NCI-H1930 (cell line): ENCODE measurements around the gene TLX1.

Source experiments
- DNase-seq, 2 experiments: peaks; one replicate each; lab custom pipeline; 2025; lab: John Stamatoyannopoulos, UW

The TLX1 gene

GRCh38 chr10:101130984-101131961, at the start of gene TLX1:
TSS of gene TLX1 (plus strand) at chr10:101131300. CDS start at chr10:101131542, 242 bp downstream.
- DNase-seq = no peak

- DNase-seq = no peak
Measured at GRCh38 chr10:101085846-101086245, 45.3 kb upstream of the TLX1 start.

- DNase-seq = no peak
Measured at GRCh38 chr10:101087376-101087775, 43.7 kb upstream of the TLX1 start.

- DNase-seq = no peak
Measured at GRCh38 chr10:101087965-101088364, 43.1 kb upstream of the TLX1 start.

GRCh38 chr10:101089520-101090299, 41.4 kb upstream of the TLX1 start:
- no peak for DNase-seq

GRCh38 chr10:101090597-101090996, 40.5 kb upstream of the TLX1 start:
- DNase-seq = no peak

GRCh38 chr10:101091546-101092290, 39.4 kb upstream of the TLX1 start:
- no peak for DNase-seq

GRCh38 chr10:101092881-101093354, 38.2 kb upstream of the TLX1 start:
- DNase-seq = no peak

GRCh38 chr10:101094121-101094879, 36.8 kb upstream of the TLX1 start:
- no peak for DNase-seq

GRCh38 chr10:101095004-101095403, 36.1 kb upstream of the TLX1 start:
- no peak for DNase-seq

- DNase-seq = peak; percentile 27 to 36
Measured at GRCh38 chr10:101095550-101096213, 35.4 kb upstream of the TLX1 start.

GRCh38 chr10:101096378-101096777, 34.7 kb upstream of the TLX1 start:
- no peak for DNase-seq

GRCh38 chr10:101097881-101098280, 33.2 kb upstream of the TLX1 start:
- no peak for DNase-seq

- no peak for DNase-seq
Measured at GRCh38 chr10:101099901-101100300, 31.2 kb upstream of the TLX1 start.

- no peak for DNase-seq
Measured at GRCh38 chr10:101101372-101101881, 29.7 kb upstream of the TLX1 start.

GRCh38 chr10:101103430-101103829, 27.7 kb upstream of the TLX1 start:
- DNase-seq = no peak

- DNase-seq = no peak
Measured at GRCh38 chr10:101106351-101106750, 24.7 kb upstream of the TLX1 start.

GRCh38 chr10:101107771-101108170, 23.3 kb upstream of the TLX1 start:
- no peak for DNase-seq

GRCh38 chr10:101110856-101111523, 20.1 kb upstream of the TLX1 start:
- no peak for DNase-seq

GRCh38 chr10:101111547-101111946, 19.6 kb upstream of the TLX1 start:
- DNase-seq = no peak
